Astrocyte (in vitro differentiated cells and primary cell): ENCODE results near the gene OPN5. TPM values are rescaled to one million over a fixed set of nuclear protein-coding genes. Genes with fewer than 3 reads are reported as not detected.
A peak's percentile ranks its signal among the peaks of the same experiment; 100 is the strongest.

Experiments used
- DNase-seq: peaks from one replicate; pipeline ENCODE4 v3.0.0-alpha.2; 2010; ENCODE audit warnings: low read depth
- FAIRE-seq: peaks from 2 replicates; lab custom pipeline; 2011; peaks lifted over from hg19 to GRCh38; lab: Jason Lieb, UNC
- H2AFZ ChIP-seq: 2 replicates; pipeline ENCODE4 v1.6.0; 2012; ENCODE audit warnings: low read depth, low read length, inconsistent platforms
- H3K27ac ChIP-seq: 2 replicates; pipeline ENCODE4 v1.5.1; 2011; ENCODE audit warnings: low read depth, low read length, inconsistent platforms
- H3K27me3 ChIP-seq: 2 replicates; pipeline ENCODE4 v1.6.0; 2011; ENCODE audit warnings: low read length, inconsistent platforms; ENCODE audit not compliant: insufficient read depth
- H3K36me3 ChIP-seq: 2 replicates; pipeline ENCODE4 v1.5.1; 2011; ENCODE audit warnings: low read length, inconsistent platforms; ENCODE audit not compliant: insufficient read depth
- H3K4me1 ChIP-seq: 2 replicates; pipeline ENCODE4 v1.5.1; 2011; ENCODE audit warnings: low read length, inconsistent platforms; ENCODE audit not compliant: insufficient read depth
- H3K4me2 ChIP-seq: 2 replicates; pipeline ENCODE4 v1.6.0; 2012; ENCODE audit warnings: low read length, inconsistent platforms
- H3K4me3 ChIP-seq: 2 replicates; pipeline ENCODE4 v1.5.1; 2011; ENCODE audit warnings: low read depth, mild to moderate bottlenecking, low read length, inconsistent platforms; ENCODE audit not compliant: insufficient read depth
- H3K79me2 ChIP-seq: 2 replicates; pipeline ENCODE4 v1.6.0; 2012; ENCODE audit warnings: mild to moderate bottlenecking, low read length, inconsistent platforms; ENCODE audit not compliant: insufficient read depth
- H3K9ac ChIP-seq: 2 replicates; pipeline ENCODE4 v1.6.0; 2012; ENCODE audit warnings: mild to moderate bottlenecking, low read length, inconsistent platforms
- H3K9me3 ChIP-seq: 2 replicates; pipeline ENCODE4 v1.5.1; 2012; ENCODE audit warnings: low read depth, mild to moderate bottlenecking, low read length, inconsistent platforms; ENCODE audit not compliant: insufficient read depth
- H4K20me1 ChIP-seq: 2 replicates; pipeline ENCODE4 v1.6.0; 2012; ENCODE audit warnings: low read length, inconsistent platforms; ENCODE audit not compliant: insufficient read depth
- H3K27ac Mint-ChIP-seq: one replicate; pipeline ENCODE4 v1.8.0; 2021; ENCODE audit warnings: mild to moderate bottlenecking, mixed read lengths; ENCODE audit not compliant: unreplicated experiment
- H3K27me3 Mint-ChIP-seq: one replicate; pipeline ENCODE4 v1.8.0; 2021; ENCODE audit warnings: low read depth, mixed read lengths; ENCODE audit not compliant: unreplicated experiment
- H3K36me3 Mint-ChIP-seq: one replicate; pipeline ENCODE4 v1.8.0; 2021; ENCODE audit warnings: low read depth, mixed read lengths; ENCODE audit not compliant: unreplicated experiment
- H3K4me1 Mint-ChIP-seq: one replicate; pipeline ENCODE4 v1.8.0; 2021; ENCODE audit warnings: low read depth, mixed read lengths; ENCODE audit not compliant: unreplicated experiment
- H3K4me3 Mint-ChIP-seq: one replicate; pipeline ENCODE4 v1.8.0; 2021; ENCODE audit warnings: mild to moderate bottlenecking, moderate library complexity, mixed read lengths; ENCODE audit not compliant: unreplicated experiment
- H3K9me3 Mint-ChIP-seq: one replicate; pipeline ENCODE4 v1.8.0; 2021; ENCODE audit warnings: mild to moderate bottlenecking, mixed read lengths; ENCODE audit not compliant: unreplicated experiment
- EZH2 ChIP-seq: IDR thresholded peaks from 2 replicates; pipeline ENCODE4 v1.6.1; 2012; ENCODE audit warnings: mild to moderate bottlenecking, low read length, inconsistent platforms; ENCODE audit not compliant: insufficient read depth
- total RNA-seq: library from RNA; stranded (reverse); gene quantifications from 2 replicates; pipeline ENCODE4 v1.2.1, GENCODE V29; 2021
- TF ChIP-seq, protein P1 (sequence below): IDR thresholded peaks from 2 replicates; pipeline ENCODE4 v1.5.1; 2011; ENCODE audit warnings: low read depth, mild to moderate bottlenecking, inconsistent platforms, low read length, moderate library complexity; ENCODE audit not compliant: insufficient read depth

OPN5 gene
- total RNA-seq, 1 donor from 2014 or later: not detected

DNA sequence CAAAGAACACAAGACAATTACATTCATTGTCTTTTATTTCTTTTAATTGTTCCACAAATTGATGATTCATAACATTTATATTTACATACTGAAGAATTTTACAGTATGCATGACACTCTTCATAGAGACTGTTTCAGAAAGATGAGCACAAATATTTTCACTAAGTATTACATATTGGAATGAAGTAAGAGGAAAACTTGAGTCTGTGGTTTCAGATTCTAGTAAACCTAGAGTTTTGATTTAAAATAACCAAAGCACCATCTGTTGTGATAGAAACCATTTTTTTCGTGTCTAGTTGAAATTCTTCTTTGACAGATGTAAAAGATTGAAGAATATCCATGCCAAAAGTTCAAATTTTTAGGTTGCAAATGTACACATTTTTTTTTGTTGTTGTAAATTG lies 32.1 kb upstream of the OPN5 start:
- Mint-ChIP-seq H3K4me3 (no peak overlapping the region), H3K27me3 (no peaks in the 10 kb centered on the region), H3K4me1 (peaks cover 4% of the 10 kb centered on the region), H3K9me3 (peaks cover 5% of the 10 kb centered on the region), H3K27ac (no peak overlapping the region), H3K36me3 (no peaks in the 10 kb centered on the region)
- no peaks in the 10 kb centered on the region for H3K36me3 ChIP-seq
- H3K4me1 ChIP-seq: no peaks in the 10 kb centered on the region
- no peak overlapping the region for H3K4me3 ChIP-seq
- no peaks in the 10 kb centered on the region for H4K20me1 ChIP-seq
- no peaks in the 10 kb centered on the region for H3K79me2 ChIP-seq
- DNase-seq (no peak), FAIRE-seq (no peak)
- no peaks in the 10 kb centered on the region for H3K27me3 ChIP-seq
- no peak for TF ChIP-seq EZH2
- TF ChIP-seq, protein P1, sequence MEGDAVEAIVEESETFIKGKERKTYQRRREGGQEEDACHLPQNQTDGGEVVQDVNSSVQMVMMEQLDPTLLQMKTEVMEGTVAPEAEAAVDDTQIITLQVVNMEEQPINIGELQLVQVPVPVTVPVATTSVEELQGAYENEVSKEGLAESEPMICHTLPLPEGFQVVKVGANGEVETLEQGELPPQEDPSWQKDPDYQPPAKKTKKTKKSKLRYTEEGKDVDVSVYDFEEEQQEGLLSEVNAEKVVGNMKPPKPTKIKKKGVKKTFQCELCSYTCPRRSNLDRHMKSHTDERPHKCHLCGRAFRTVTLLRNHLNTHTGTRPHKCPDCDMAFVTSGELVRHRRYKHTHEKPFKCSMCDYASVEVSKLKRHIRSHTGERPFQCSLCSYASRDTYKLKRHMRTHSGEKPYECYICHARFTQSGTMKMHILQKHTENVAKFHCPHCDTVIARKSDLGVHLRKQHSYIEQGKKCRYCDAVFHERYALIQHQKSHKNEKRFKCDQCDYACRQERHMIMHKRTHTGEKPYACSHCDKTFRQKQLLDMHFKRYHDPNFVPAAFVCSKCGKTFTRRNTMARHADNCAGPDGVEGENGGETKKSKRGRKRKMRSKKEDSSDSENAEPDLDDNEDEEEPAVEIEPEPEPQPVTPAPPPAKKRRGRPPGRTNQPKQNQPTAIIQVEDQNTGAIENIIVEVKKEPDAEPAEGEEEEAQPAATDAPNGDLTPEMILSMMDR: no peak
- H3K27ac ChIP-seq: no peak overlapping the region
- no peak overlapping the region for H2AFZ ChIP-seq
- H3K4me2 ChIP-seq: no peak overlapping the region
- no peaks in the 10 kb centered on the region for H3K9me3 ChIP-seq
- no peak overlapping the region for H3K9ac ChIP-seq

DNA sequence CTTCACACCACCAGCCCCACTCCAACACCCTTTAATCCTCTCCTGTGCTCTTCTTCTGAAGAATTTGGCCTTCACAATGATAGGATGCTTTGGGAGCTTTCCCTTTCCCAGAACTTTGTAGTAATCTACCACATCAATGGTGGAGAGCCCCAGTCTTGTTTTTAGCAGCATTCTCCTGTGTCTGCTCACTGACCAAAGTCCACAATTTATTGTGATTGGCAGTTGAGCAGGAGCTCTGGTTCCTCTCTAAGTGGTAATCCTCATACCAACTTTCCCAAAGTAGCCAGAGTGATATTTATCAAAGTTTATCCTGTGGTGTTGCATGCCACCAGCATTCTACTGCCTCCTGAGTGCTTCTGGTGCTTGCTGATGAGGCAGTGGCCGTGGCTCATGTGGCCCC lies 29.0 kb upstream of the OPN5 start:
- Histone ChIP-seq H3K79me2 (no peaks in the 10 kb centered on the region), H3K4me1 (no peaks in the 10 kb centered on the region), H3K4me3 (no peak overlapping the region), H4K20me1 (no peaks in the 10 kb centered on the region), H3K36me3 (no peaks in the 10 kb centered on the region), H2AFZ (no peak overlapping the region), H3K4me2 (no peak overlapping the region), H3K9me3 (no peaks in the 10 kb centered on the region), H3K27ac (no peak overlapping the region), H3K27me3 (no peaks in the 10 kb centered on the region), H3K9ac (no peak overlapping the region)
- no peaks in the 10 kb centered on the region for H3K36me3 Mint-ChIP-seq
- DNase-seq: peak; percentile 36
- peaks cover 4% of the 10 kb centered on the region for H3K4me1 Mint-ChIP-seq
- H3K27ac Mint-ChIP-seq: no peak overlapping the region
- H3K4me3 Mint-ChIP-seq: no peak overlapping the region
- no peak for FAIRE-seq
- H3K27me3 Mint-ChIP-seq: no peaks in the 10 kb centered on the region
- H3K9me3 Mint-ChIP-seq: peaks cover 5% of the 10 kb centered on the region
- TF ChIP-seq, protein P1: no peak
- TF ChIP-seq EZH2: no peak

DNA sequence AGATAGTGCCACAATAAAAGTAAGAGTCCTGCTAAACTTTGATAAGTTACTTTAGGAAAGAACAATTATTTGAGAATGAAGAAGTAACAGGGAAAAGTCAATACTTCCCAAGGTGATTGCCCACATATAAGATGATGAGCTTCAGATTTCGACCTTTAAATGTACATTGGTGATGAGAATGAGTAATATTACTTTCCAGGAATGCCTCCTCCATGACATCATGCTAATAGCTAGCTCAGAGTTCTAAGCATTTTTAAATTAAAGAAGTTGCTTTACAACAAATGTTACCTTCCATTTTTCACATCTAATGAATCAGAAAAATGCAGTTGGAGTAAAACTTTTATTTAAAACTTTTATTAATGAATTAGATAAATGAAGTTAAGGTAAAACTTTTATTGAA lies 22.5 kb upstream of the OPN5 start:
- FAIRE-seq: no peak

More for the DNA sequence above, 22.5 kb upstream of the OPN5 start:
- peak; percentile 31 for DNase-seq
- H3K4me1 ChIP-seq: no peaks in the 10 kb centered on the region
- H2AFZ ChIP-seq: no peak overlapping the region
- H3K36me3 ChIP-seq: no peaks in the 10 kb centered on the region
- H3K9me3 ChIP-seq: no peaks in the 10 kb centered on the region
- H3K4me2 ChIP-seq: no peak overlapping the region
- Mint-ChIP-seq H3K4me1 (no peaks in the 10 kb centered on the region), H3K27ac (no peak overlapping the region), H3K27me3 (no peaks in the 10 kb centered on the region), H3K36me3 (no peaks in the 10 kb centered on the region), H3K9me3 (no peaks in the 10 kb centered on the region), H3K4me3 (no peak overlapping the region)
- H3K79me2 ChIP-seq: no peaks in the 10 kb centered on the region
- no peak overlapping the region for H3K4me3 ChIP-seq
- H4K20me1 ChIP-seq: no peaks in the 10 kb centered on the region
- no peaks in the 10 kb centered on the region for H3K27me3 ChIP-seq
- H3K9ac ChIP-seq: no peak overlapping the region
- no peak overlapping the region for H3K27ac ChIP-seq
- TF ChIP-seq, protein P1: no peak
- no peak for TF ChIP-seq EZH2
